GM10248 (cell line): ENCODE results near the gene MPPED1.

Experiments
- CTCF ChIA-PET: fragments of 300-600 bp; sonication (Branson Sonifier 250); formaldehyde crosslinking; extraction: SDS; loops from one replicate; lab custom pipeline; 2021; ENCODE audit warnings: antibody characterized with exemption; lab: Yijun Ruan, JAX
- POLR2A ChIA-PET: fragments of 350-650 bp; sonication (Branson Sonifier 250); formaldehyde crosslinking; extraction: SDS; loops from one replicate; lab custom pipeline; 2020; ENCODE audit warnings: antibody characterized with exemption; lab: Yijun Ruan, JAX
- DNase-seq: peaks from one replicate; pipeline ENCODE4 v3.0.0; 2012; ENCODE audit errors: extremely low spot score
- TF ChIP-seq, protein P1 (sequence below): IDR thresholded peaks from 2 replicates; pipeline ENCODE4 v1.5.1; 2012; ENCODE audit warnings: mild to moderate bottlenecking, low read depth; ENCODE audit errors: extremely low read depth, missing control alignments, control extremely low read depth

MPPED1 gene

GRCh38 chr22:43396934-43397457 lies 14.8 kb upstream of the MPPED1 start:
- CTCF ChIA-PET, result no interaction called here
- POLR2A ChIA-PET, result no interaction called here
- DNase-seq, result no peak
- TF ChIP-seq, protein P1, sequence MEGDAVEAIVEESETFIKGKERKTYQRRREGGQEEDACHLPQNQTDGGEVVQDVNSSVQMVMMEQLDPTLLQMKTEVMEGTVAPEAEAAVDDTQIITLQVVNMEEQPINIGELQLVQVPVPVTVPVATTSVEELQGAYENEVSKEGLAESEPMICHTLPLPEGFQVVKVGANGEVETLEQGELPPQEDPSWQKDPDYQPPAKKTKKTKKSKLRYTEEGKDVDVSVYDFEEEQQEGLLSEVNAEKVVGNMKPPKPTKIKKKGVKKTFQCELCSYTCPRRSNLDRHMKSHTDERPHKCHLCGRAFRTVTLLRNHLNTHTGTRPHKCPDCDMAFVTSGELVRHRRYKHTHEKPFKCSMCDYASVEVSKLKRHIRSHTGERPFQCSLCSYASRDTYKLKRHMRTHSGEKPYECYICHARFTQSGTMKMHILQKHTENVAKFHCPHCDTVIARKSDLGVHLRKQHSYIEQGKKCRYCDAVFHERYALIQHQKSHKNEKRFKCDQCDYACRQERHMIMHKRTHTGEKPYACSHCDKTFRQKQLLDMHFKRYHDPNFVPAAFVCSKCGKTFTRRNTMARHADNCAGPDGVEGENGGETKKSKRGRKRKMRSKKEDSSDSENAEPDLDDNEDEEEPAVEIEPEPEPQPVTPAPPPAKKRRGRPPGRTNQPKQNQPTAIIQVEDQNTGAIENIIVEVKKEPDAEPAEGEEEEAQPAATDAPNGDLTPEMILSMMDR, result no peak

DNA sequence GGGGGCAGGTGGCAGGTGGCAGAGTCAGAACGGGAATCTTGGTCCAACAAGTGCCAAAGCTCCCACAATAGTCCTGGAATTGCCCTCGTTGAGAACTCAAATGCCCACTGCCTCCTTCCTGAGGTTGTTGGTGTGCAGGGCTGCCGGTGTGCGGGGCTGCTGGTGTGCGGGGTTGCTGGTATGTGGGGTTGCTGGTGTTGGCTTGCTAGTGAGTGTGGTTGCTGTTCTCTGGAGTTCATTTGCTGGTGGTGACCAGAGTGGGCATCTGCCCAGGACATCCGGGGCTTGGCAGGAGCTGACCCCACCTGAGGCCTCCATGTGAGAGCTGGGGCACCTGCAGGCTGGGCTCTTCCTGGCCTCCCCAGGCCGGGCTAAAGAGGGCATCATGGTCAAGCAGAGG lies 14.0 kb upstream of the MPPED1 start:
- CTCF ChIA-PET, result no interaction called here
- POLR2A ChIA-PET, result no interaction called here
- TF ChIP-seq, protein P1, result no peak
- no peak for DNase-seq

DNA sequence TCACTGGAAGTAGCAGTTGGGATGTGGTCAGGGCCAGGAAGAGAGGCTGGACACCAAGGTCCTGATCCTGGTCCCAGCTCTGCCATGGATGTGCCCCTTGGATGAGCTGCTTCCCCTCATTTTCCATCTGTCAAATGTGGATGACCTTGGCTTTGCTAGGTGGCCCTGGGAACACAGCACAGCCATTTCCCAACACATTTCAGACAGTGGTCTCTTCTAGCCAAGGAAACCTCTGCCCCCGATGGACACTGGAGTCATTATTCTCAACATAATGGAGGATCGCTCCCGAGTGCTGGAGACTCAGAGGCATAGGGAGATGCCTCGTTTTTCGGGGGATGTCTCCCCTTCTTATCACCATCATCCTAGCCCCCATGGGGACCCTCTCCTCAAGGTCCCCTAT lies 13.6 kb upstream of the MPPED1 start:
- CTCF ChIA-PET, result no interaction called here
- TF ChIP-seq, protein P1, result no peak
- POLR2A ChIA-PET, result interaction anchor here (0.5 kb wide), 1 partner anchor 1832 kb away, joined by 4 read pairs; no protein-coding TSS in a partner anchor
- no peak for DNase-seq

DNA sequence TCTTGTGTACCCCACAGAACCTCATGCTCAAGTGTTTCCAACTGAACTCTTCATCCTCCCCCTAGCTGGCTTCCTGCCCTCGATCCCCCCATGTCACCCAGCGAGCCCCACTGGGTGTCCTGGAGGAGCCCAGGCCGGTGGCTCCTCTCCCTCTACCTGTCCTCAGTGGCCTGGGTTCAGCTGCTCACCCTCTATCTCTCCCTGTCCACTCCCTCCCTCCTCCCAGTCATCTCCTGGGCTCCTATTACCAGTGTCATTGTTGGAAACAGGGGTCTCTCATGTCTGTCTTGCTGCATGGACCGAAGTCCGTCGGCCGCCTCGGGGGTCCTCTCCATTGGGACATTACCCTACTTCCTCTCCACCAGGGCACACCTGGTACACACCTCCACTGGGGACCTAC lies 12.9 kb upstream of the MPPED1 start:
- ChIA-PET CTCF (no interaction called here), POLR2A (interaction anchor here (0.5 kb wide), 1 partner anchor 1832 kb away, joined by 4 read pairs; no protein-coding TSS in a partner anchor)
- TF ChIP-seq, protein P1, result no peak

DNA sequence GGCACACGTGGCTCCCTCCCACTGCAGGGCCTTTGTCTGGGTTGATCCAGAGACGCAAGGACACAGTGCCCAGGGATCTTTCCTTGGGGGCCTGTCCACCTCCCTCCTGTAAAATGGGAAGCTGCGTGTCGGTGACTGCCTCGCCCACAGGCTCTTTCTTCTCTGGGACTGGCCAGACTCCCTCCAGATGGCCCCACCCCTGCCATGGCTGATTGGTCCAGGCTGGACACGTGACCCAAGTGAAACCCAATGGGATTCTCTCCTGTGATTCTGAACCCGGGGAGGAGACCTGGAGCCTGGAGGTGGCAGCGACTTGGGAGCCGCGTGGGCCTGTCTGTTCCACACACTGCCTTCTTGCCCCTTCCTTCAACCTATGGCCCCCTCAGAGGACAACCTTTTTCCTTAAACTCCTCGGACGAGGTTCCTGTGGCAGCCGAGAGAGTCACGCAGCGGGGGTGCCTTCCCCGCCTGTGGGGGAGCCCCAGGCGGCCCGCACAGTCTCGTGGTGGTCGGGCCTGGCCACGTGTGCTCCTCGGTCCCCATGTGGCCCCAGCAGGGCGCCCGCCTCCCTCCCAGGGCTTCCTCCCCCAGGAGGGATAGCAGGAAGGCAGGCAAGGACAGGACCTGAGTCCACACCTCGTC lies 12.4 kb upstream of the MPPED1 start:
- ChIA-PET CTCF (no interaction called here), POLR2A (no interaction called here)
- TF ChIP-seq, protein P1, result no peak
- no peak for DNase-seq

More for the DNA sequence above, 12.9 kb upstream of the MPPED1 start:
- DNase-seq, result no peak

- POLR2A ChIA-PET, result no interaction called here
- TF ChIP-seq, protein P1, result no peak
- DNase-seq, result no peak
- CTCF ChIA-PET, result no interaction called here
Measured at GRCh38 chr22:43399980-43400358, 11.8 kb upstream of the MPPED1 start.
